Stimulated activated CD4-positive, alpha-beta T cell treated with anti-CD3 and anti-CD28 coated beads, Interleukin-12 subunit alpha, Interleukin-12 subunit beta, amount 100 ng/mL, for 4 hours (primary cell): ENCODE data around the gene PALMD.

Source experiments
- DNase-seq: peaks from one replicate; pipeline ENCODE4 v3.0.0-alpha.2; 2020

Gene PALMD

DNA sequence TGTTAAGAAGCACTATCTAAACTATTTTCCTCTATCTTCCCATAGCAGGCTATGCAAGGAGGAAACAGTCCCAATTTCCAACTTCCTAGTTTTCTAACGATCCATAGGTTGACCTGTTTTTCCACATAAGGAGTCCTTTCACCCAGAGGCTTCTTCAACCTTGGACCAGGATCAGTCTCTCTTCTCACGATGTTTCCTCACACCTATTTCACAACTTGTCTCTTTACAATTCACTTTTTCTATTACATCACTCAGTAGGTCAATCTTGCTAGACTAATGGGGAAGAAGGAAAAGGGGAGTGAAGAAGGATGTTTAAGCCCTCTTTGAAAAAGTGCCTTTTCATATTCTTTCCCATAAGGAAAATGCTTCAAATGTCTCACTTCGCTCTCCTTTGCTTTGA lies 15.9 kb downstream of the PALMD start:
- no peak for DNase-seq

DNA sequence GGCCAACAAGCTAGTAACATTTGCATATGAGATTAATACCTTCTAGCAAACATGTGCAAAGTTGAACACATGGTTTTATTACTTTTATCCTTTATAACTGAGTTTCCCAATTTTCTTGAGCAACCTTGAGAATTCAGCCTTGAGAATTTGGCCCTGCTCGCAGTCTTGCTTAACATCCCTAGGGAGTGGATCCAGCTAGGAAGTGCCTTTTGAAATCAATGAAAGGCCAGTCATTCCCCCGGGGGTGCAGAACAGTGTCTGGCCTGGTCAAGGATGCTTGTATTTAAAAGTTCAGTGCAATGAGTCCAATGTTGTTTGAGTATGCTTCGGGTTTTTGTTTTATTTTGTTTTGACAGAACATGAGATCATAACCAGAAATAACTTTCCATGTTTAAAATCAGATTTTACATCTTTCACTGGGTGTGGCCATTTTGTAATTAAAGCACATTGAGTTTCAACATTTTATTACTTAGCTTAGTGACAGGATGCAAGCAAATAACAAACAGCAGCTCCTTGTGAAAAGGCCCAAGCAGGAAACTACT lies 16.7 kb downstream of the PALMD start:
- DNase-seq, result no peak

- no peak for DNase-seq
Measured at GRCh38 chr1:99663501-99663900, 17.6 kb downstream of the PALMD start.

- no peak for DNase-seq
Measured at GRCh38 chr1:99665212-99665611, 19.3 kb downstream of the PALMD start.

DNA sequence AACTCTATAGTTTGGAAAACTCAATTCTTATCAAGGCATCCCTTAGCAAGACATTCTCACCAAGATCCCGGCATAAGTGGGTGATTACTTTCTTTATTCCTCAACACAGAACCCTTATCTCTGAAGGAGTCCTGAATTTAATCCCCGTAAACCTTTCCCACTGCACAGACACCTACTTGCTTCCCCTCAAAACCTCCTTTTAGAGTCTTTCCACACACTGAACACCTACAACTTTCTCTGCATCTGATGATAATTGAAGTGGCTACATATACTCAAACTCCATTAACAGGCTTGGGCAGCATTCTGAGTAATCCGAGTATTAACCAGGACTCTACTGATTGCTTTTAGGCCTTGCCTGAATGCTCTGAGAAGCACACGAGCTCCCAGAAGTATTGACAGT lies 23.5 kb downstream of the PALMD start:
- DNase-seq, result no peak

DNA sequence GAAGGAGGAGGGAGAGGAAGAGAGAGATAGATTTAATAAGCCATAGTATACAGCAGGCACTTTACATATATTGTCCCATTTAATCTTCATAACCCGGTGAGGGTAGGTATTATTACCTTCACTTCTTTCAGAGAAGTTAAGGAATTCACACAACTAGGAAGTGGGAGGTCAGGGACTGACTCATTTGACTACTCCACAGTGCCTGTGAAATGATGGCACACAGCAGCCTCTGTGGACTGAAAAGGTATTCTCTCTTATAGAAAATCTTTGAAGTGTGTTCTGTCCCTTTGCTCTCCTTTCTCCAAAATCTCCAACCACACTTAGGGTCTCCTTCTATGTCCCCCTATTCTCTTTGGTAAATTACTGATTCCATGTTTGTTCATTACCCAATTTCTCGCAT lies 23.9 kb downstream of the PALMD start:
- no peak for DNase-seq

DNA sequence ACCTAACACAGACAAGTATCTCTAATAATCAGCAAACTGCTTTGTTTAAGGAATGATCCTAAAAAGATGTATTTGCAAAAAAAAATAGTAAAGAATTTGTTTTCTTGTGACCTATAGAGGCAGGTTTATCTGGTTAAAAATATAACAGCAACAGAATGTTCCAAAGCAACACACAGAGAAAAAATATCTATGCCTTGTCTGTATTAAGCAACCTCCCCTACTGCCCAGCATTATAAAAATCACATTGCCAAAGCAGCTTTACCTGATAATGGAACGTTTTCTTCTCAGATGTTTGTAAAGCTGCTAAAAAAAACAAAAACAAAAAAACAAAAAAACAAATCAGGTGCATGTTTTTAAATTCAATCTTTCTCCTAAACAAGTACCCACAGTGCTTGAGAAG lies 24.7 kb downstream of the PALMD start:
- no peak for DNase-seq

DNA sequence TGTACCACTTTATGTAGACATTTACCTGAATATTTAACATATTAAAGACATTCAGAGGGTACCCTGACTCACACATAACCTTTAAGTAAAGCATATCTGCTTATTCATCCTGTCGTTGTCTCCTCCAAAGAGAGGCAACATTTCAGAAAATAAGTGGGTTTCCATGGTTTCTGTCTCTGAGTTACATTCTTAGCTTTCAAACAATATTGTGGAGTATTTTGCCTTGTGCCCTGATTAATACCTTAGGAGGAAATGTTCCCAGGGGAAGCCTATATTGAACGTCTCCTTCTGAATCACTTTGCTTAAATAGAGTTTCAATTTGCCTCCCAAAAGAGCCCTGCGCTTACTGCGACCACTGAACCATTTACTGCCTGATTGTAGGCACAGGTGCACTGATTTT lies 26.1 kb downstream of the PALMD start:
- DNase-seq, result no peak

DNA sequence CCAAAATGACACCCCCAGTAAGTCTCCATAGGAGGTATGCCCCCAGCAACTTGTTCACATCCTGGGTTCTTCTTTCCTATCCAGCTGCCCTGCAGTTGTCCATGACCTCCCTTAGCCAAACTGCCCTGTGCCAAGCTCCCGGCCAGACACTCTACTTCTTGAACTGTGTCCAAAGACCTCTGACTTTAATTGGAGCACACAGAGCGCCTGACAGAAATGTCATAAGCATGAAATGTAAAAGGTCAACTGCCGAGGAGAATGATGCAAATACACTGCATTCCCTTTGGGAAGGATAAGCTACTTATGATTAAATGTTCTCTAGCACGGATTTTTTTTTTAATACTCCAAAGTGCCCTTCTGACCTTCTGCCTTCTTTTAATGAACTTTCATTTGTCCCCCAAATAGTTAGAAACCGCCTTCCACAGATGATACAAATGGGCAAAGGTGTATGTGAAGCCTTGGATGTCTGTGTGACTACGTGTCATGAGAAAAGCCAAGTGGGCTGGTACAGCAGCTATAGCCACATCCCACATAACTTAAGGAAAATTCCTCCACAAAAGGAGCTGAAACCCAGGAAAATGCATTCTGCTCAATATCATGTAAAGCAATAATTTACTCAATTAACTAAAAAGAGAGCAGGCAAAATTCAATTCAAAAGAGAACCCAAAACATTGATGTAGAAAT lies 26.8 kb downstream of the PALMD start:
- DNase-seq, result no peak

DNA sequence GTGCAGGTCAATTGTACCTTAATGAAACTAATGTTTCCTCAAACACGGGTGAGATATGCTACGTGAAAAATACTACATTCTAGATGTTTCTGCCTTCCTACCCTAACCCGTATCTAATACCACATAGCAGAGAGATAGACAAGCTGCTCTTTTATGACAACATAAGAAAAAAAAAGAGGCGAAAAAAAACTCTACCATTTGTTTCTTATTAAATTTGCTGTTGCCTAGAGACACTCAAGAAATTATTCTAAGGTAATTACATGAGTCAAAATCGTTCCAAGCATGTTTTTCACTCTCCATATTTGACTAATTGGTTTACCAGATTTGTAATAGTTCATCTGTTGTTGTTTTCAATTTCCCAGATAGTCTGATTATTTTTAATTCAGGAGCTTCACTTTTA lies 27.4 kb downstream of the PALMD start:
- no peak for DNase-seq

DNA sequence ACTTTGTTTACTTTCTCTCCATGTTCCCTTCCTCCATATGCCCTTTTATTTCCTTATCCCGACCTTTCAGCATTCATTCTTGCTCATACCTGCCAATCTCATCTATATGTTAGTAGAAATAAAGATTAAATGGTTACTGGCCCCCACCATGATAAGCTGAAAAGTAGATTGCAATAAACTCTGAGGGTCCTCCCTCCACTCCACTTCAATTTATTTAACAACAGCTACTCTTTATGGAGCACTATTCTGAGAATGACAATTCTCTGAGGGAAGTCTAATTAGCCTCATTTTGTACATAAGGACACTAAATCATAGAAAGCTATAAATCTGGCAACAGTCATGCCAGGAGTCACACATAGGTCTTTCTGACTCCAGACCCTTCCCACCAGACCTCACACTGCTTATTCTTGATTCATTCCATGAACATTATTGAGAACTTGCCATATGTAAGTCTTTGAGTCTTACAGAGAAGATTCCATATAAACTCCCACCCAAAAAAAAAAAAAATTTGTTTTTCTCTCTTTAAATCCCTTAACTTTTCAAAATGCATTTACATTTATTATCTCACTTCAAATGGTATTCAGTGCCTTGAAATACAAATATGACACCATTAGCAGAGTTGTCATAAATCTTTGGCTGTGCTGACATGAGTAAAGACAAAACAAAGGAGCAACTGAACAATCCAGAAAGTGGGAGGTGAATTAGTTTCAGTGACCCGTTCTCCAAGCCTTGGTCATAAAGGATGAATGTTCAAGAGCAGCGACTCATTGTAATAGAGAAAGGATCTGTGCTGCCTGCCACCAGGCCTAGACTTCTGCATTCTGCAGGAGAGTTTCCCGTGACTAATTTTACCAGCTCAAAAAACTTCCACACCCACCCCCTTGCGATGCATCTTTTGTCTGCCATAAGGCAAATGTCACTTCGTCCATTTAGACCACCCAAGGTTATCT lies 28.5 kb downstream of the PALMD start:
- DNase-seq, result no peak

DNA sequence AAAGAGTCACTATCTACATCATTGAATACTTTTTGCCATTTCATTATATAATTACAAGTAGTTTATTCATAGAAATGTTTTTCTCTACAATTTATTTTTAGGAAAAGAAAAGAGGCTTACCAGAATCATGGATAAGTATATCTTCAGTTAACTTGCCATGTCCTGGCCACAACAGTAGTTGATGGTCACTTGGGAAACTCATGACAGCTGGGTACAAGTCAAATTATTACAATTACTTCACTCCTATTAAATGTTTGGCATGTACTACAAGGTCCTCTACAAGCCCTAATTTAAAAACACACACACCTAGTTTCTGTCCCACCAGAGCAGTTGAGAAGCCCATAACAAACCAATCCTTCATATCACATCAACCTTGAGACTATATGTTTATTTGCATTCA lies 29.4 kb downstream of the PALMD start:
- no peak for DNase-seq

GRCh38 chr1:99675994-99676393 lies 30.1 kb downstream of the PALMD start:
- DNase-seq, result no peak

GRCh38 chr1:99676876-99677275 lies 31.0 kb downstream of the PALMD start:
- no peak for DNase-seq

DNA sequence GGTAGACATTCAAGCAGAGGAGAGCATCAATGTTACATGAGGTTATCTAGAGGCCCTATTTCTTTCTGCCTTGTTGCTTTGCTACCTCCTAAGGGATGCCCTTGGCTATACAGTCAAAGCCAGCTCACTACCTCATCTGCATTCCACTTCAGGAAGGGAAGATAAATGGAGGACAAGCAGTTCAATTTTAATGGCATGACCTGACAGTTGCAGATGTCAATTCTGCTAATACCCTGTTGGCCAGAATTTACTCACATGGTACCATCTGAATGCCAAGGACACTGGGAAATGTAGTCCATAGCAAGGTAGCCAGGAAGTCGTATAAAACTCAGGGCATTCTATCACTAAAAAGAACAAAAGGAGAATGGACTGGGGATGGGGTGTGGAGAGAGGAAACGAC lies 31.5 kb downstream of the PALMD start:
- no peak for DNase-seq

DNA sequence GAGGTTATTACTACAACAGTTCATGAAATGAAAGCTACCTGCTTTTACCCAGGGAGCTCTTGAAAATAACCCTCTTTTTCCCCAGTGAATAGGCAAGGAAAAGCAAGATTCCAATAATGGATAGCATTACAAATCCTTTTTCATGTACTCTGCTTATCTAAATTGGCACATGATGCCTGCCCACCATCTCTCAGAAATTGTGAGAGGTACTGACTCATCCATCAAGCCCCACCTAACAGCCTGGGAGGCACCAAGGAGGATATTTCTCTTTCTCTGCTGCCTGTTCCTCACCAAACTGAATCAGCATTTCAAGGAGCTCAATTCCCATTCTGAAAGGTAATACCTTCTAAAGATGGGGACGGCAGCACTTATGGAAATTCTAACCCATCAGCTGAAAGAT lies 34.4 kb downstream of the PALMD start:
- no peak for DNase-seq

GRCh38 chr1:99681583-99681982 lies 35.7 kb downstream of the PALMD start:
- DNase-seq, result no peak

GRCh38 chr1:99682291-99682751 lies 36.4 kb downstream of the PALMD start:
- DNase-seq, result no peak

GRCh38 chr1:99685516-99686180 lies 39.7 kb downstream of the PALMD start:
- peak; percentile 10 for DNase-seq

DNA sequence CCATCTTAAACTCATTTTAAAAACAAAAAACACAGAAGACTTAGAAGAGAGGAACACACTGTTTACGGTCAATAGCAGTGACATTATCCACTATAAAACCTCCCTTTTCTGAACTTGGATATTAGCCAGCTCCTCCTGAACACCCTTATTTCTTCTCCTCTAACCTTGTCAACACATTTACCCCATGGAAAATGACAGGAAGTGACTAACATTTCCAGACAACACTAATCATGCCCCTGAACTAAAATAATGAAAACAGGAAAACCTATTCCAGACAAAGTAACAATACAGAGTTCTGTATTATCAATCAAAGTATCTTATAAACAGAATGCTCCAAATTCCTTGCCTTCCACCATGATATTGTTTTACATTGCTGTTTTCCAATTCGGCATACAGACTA lies 45.3 kb downstream of the PALMD start:
- DNase-seq, result no peak

GRCh38 chr1:99696616-99697015 lies 50.7 kb downstream of the PALMD start:
- DNase-seq, result no peak

GRCh38 chr1:99697580-99697979 lies 51.7 kb downstream of the PALMD start:
- no peak for DNase-seq

DNA sequence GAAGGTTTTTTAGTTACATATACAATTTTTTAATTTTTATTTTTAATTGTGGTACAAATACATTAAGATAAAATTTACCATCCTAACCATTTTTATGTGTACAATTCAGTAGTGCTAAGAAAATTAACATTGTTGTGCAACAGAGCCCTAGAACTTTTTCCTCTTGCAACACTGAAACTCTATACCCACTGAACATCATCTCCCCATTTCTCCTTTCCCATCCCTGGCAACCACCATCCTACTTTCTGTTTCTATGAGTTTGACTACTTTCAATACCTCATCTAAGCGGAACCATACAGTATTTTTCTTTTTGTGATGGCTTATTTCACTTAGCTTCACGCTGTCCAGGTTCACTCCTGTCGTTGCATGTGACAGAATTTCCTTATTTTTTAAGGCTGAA lies 54.1 kb downstream of the PALMD start:
- no peak for DNase-seq
